ENCODE results near the gene DMAC2.
"Not testable (repeated sequence)": the region's sequence is repeated elsewhere in the genome, so short reads cannot be mapped to it uniquely, and the experiment has no call there.

Gene DMAC2

DNA sequence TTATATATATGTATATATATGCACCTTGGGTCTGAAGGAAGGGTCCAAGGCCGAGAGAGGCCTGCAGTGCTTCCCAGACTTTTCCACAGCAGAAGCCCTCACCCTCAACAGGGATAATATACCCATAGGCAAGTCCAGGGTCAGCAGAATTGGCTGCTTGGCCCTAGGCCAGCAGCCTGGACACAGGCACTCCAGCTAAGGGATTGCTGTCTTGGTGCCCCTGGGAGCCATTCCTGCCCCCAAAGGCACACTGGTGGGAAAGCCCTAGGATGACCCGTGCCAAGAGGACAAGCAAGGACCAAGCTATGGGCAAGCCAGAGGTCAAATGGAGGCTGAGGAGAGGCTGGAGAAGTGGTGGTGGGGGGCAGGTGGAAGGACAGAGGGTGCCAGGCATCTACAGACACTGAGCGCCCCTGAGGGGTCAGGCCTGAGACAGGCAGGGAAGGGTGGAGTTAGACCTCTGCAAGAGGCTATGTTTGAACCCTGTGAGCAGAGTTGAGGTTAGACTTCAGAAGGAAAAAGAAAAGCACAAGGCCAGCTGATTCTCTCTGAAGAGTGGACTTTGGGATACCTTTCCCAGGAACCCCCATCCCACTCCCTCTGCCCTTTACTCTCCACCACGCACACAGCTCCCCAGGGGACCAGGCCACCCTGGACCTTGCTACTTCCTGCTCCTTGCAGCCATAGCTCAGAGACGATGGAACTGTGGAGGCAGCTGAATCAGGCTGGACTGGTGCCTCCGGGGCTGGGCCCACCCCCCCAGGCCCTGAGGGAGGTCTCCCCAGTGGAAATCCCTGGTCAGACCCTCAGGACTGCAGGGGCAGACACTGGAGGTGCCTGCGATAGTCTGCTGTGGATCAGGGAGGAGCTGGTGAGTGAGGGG, 3.0 kb upstream of the DMAC2 start, which contains the start of gene ERICH4:
Gene ERICH4 (plus strand): TSS at position 684 of the 883 bp plus-strand sequence. CDS start 14 bp downstream, at position 698.
- DNase-seq (ENCODE audit: low spot score): no peak

DNA sequence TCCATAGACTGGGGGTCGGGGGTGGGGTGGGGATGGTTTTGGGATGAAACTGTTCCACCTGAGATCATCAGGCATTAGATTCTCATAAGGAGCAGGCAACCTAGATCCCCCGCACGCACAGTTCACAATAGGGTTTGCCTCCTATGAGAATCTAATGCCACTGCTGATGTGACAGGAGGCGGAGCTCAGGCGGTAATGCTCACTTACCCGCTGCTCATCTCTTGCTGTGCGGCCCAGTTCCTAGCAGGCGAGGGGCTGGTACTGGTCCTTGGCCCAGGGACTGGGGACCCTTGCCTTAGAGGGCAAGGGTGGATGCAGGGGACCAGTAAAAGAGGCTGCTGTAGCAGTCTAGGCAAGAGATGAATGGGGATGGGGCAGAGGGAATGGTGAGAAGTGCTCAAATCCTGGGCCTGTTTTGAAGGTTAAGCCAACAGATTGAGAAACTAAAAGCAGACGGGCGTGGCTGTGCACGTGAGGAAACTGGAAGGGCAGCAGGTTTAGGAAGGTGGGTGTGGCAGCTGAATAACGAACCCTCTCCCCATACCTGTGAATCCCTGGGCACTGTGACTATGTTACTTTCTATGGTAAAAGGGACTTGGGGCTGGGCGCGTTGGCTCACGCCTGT, 1.7 kb upstream of the DMAC2 start:
- DNase-seq (ENCODE audit: low spot score): no peak

DNA sequence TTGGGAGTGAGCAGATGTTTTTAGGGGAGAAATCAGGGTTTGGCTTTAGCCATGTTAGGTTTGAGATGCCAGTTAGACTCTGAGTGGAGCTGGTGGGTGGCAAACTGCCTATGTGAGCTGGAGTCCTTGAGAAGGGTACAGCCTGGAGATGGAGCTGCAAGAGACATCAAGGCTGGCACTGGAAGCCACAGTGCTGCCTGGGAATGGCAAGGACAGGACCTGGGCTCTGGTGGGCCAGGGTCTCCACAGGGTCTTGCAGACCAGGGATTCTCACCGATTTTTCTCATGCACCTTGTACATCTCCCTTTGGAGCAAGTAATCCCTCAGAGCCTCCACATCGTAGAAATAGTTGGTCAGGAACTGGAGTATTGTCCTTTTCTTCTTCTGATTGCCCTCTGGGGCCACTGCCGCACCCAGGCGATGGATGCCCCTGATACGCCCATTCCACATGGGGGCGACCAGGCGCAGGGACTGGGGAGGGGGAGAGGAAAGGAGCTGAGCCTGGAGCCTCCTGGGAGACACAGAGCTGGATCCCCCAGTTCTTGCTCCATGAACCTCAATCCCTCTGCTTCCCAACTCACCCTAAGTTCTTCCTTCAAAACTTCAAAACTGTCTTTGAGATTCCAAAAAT, 1.7 kb downstream of the DMAC2 start:
- DNase-seq (ENCODE audit: low spot score): no peak

DNA sequence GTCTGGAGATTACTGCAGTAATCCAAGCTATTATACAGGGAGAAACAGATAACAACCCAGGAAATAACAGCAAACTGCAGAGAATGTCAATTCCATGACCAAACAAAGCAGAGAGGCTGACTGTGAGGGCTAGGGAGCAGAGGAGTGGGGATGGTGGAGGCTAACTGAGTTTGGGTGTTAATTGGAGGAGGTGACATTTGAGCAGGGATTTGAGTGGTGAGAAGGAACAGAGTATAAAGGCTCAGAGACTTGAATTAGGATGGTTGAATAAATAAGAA, 3.1 kb downstream of the DMAC2 start:
- DNase-seq (ENCODE audit: low spot score): no peak

DNA sequence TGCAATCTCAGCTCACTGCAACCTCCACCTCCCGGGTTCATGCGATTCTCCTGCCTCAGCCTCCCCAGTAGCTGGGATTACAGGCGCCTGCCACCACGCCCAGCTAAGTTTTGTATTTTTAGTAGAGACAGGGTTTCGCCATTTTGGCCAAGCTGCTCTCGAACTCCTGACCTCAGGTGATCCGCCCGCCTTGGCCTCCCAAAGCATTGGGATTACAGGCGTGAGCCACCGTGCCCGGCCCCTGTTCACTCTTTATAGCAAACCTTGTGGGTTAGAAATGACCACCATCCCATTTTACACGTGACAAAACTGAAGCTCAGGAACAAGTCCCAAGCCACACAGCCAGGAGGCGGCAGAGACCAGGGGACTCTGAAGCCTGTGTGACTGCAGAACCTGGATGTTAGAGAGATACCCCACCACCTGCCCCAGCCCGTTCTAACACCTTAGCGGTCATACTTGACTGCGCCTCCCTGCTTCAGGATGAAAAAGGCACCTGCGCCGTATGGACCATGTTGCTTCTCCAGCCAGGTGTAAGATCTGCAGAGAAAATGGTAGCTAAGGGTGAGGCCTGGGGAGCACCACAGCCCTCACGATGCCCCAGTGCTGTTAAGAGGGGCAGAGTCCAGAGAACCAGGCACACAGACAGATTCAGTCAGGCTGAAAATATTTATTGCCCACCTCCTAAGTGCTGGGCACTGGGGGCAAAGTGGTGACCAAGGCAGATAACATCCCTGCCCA, 3.6 kb downstream of the DMAC2 start:
- no peak for DNase-seq (ENCODE audit: low spot score)

DNA sequence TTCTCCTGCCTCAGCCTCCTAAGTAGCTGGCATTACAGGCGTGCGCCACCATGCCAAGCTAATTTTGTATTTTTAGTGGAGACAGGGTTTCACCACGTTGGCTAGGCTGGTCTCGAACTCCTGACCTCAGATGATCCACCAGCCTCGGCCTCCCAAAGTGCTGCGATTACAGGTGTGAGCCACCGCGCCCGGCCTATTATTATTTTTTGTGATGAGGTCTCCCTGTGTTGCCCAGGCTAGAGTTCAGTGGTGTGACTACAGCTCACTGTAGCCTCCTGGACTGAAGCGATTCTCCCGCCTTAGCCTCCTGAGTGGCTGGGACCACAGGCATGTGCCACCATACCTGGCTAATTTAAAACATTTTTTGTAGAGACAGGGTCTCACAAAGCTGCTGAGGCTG, 4.3 kb downstream of the DMAC2 start:
- DNase-seq (ENCODE audit: low spot score): not testable (repeated sequence)

DNA sequence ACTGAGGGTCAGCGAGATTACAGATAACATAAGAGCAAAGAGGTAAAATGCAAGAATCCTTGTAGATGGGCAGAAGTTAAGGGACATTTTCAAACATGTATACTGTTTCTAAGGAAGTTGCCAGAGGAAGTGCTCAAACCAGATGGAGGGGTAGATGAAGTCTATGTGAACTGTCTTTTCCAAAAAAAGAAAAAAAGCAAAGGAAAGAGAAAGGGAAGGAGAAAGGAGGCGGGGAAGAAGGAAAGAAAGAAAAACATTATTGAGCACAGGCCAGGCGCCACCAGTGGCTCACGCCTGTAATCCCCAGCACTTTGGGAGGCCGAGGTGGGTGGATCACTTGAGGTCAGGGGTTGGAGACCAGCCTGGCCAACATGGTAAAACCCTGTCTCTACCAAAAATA, 5.3 kb downstream of the DMAC2 start:
- DNase-seq (ENCODE audit: low spot score): no peak

DNA sequence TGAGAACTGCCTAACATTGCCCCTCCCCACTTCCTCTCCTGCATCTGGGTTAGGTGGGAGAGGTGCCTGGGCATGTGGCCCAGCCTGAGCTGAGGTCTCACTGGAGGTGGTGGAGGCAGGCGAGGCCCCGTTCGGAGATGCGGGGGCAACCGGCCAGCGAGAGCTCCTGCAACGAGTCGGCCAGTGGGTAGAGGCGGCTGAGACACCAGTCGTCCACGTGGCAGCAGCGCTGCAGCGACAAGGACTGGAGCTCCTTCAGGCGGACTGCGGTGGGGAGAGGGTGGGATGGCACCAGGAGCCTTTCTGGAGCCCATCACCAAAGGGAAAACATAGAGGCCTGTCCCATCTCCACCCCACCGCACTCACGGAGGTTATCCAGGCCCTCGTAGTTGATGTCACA, 6.5 kb downstream of the DMAC2 start:
- no peak for DNase-seq (ENCODE audit: low spot score)

DNA sequence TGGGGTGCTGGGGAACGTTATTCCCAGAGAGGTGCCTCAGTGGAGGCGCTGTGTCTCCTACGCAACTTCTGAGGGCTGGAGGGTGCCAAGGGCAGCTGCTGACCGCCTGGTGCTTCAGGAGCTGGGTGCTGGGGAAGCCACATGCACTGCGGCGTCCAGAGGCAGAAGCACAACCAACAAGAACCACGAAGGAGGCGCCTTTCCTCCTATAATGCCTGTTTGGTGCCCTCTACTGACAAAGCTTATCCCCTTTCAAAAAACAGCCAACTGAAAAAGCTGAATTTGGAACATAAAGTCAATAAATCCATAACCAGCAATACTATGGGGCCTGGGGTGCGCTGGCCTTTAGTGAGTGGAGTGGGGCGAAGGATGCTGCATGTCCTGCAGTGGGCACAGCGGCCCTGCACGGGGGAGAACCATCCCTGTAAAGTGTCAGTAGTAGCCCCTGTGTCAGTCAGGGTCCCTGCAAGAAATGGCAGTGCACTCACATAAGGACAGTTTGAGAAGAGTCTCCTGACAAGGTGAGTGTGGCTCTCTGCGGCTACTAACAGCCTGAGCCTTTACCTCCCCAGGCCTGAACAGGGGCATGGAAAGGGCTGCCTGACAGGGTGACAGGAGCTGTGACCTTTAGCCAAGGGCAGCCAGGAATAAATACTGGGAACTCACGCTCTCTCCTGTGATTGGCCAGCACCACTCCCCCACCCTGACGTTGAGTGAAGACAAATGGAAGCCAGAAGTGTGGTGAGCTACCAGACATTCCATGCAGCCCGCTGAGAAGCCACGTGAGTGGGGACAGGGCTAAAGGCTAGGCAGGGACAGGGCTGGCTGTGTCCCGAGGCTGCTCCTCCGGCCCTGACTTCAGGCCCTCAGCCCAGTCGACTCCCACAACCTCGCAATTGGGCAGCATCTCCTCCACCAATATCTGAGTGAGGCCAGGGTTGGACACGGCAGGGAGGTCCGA, 8.0 kb downstream of the DMAC2 start:
- peak; percentile 21 for DNase-seq (ENCODE audit: low spot score)

DNA sequence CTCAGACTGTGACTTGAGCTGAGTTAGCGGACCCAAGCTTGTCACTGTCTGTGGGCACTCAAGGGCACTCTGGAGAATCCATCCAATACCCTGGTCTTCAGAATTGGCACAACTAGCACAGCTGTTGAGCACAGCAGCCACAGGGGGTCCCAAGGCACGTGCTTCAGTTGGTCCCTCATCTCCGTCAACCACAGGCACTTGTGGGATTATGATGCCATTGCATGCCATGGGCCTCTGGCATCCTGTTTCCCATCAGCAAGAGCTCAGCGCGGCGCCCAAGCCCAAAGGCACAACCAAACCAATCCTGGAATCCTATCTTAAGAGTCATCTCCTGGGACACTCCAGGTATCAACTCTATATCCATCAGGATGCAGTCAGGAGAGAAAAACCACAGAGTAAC, 8.8 kb downstream of the DMAC2 start:
- DNase-seq (ENCODE audit: low spot score): no peak

DNA sequence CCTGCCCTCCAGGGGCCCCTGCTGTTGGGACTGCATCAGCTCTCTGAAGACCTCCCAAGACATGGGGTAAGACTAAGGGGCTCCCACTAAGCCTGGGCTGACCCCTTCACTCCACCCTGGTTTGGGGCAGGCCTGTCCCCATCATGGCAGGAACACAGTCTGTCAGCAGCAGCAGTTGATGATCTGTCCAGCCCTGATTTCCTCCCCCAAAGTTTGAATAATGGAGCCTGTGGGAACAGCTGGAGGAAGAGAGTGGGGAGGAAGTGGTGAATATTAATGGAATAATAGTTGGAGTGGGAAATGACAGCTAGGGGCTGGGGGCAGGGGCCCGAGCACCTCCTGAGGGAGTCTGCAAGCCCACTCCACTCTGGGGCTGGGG, 11.2 kb downstream of the DMAC2 start:
- DNase-seq (ENCODE audit: low spot score): no peak

DNA sequence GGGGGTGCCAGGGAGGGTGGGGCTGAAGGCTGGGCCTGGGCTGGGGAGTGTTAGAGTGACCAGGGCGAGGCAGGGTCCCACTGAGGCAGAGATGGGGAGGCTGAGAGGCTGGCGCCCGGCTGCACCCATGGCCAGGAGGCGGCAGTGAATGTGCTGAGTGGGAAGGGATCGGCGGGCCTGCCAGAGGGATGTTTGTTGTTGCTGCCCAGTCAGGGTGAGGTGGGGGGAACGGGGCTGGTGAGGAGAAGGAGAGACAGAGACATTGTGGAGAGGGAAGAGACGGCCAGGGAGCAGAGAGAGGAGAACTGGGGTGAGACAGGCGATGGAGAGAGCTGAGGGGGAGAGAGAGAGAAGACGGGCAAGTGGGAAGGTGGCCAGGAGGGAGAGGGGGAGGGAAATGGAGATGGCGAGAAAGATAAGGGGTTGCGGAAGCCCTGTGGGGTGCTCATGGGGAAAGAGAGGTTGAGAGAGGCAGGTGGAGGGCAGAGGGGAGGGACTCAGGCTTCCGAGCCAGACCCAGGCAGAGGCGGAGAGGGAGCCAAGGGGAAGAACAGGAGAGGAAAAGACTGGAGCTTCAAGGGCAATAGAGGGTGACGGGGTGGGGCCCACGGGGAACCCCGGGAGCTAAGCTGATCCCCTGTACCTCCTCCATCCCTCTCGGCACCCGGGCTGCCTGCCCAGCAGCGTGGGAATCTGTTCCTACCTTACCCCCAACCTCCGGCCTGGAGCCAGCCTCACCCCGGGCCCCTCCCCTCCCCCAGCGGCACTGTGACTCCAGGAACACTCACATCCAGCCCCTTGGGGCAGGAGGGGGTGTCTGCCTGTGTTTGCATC, 11.8 kb downstream of the DMAC2 start:
- DNase-seq (ENCODE audit: low spot score): peak; percentile 37

DNA sequence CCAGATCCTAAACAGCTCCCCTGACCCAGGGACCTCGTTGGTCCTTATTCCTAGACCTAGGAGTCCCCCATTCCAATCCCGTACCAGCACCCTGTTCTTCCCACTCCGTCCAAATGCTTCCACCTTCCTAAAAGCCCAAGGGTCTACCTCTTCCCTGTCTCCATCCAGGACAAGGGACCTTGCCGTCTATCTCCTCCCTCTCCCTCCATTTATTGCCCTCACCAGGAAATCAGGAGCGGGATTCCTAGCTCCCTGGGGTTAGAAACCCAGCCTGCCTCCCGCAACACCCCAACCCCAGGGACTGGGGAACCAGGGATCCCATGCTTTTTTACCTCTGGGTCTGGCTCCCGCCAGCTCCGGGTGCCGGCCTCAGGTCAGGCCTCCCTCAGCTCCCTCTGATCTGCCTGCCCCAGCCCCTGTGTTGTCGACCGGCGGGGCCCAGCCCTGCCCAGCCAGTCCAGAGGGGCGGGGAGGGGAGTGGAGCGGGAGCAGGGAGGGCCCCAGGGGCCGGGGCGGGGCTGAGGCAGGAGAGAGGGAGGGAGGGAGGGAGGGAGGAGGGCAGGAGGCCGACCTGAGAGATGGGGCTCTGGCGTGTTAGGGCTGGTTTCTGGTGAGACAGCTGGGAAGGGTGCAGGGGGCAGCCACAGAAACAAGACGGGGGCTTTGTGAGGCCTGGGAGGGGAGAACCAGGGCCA, 12.6 kb downstream of the DMAC2 start, which contains the start of gene B3GNT8:
Gene B3GNT8 (minus strand): TSS at position 423 of the 695 bp plus-strand sequence. CDS start 596 bp downstream, outside the sequence.
- peak; percentile 31 for DNase-seq (ENCODE audit: low spot score)

DNA sequence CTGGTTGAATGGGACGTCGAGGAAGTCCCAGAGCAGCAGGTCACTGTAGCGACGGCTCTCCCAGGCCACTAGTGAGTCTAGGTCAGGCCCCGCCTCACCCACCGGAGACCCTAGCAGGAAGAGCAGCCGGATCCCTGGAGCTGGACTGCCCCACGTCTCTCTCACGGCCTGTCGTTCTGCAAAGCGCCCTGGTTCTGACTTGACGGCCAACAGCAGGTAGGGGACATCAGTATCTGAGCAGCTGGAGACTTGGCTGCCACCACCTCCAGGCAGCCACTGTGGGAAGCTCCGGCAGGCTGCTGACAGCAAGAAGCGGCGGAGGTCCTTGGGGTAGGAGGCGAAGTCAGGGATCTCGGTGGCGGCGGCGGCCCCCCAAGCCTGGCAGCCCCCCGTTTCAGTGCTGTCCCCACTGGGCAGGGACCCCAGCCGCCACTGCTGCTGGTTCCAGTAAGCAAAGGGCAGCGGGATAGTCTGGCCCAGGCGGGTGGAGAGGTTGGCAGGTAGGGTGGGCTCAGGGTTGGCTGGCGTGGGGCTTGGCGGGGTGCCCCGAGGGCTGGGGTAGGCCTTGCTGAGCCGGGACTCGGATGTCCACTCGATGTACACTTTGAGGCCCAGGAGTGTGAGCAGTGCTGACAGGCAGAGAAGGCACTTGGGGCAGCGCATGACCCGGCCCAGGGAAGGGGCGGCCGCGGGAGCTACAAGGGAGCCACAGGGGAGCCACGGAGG, 13.4 kb downstream of the DMAC2 start:
- DNase-seq (ENCODE audit: low spot score): no peak

DNA sequence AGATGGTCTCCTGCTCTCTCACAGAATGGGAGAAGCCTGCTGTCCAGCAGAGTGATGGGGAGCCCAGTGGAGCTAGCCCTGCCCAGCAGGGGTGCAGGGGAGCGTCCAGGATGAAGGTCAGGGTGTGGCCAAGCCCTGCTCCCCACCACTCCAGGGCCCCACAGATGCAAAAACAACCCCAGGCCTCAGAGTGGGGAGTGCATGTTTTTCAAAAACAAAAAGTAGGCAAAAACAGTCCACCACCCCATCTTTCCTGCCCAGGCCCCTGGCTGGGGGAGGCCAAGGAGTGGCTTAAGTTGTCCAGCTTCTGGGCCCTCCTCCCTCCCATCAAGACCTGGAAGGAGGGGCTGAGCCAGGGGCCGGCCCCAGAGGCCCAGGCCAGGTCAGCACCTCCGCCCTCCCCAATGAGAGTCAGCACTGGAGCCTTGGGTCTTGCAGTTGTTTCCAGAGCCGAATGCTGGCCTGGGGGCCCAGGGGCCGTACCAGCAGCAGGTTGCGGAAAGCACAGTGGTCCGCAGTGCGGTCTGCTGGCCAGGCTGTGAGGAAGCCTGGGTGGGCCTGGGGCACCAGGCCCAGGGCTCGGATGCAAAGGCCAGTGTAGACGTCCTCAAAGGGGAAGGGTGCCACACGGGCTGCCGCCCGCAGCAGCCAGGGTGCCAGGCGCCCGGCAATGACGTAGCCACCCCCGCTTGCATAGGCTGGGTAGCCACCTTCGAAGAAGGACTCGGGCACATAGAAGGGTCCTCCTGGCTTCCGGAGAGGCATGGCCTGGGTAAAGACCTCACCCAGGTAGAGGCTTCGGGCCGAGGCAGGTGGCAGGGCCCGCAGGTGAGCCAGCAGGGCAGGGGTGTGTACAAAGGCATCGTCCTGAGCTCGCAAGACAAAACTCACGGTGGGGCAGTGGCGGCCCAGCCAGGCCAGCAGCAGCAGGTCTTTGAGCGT, 14.3 kb downstream of the DMAC2 start:
- no peak for DNase-seq (ENCODE audit: low spot score)

DNA sequence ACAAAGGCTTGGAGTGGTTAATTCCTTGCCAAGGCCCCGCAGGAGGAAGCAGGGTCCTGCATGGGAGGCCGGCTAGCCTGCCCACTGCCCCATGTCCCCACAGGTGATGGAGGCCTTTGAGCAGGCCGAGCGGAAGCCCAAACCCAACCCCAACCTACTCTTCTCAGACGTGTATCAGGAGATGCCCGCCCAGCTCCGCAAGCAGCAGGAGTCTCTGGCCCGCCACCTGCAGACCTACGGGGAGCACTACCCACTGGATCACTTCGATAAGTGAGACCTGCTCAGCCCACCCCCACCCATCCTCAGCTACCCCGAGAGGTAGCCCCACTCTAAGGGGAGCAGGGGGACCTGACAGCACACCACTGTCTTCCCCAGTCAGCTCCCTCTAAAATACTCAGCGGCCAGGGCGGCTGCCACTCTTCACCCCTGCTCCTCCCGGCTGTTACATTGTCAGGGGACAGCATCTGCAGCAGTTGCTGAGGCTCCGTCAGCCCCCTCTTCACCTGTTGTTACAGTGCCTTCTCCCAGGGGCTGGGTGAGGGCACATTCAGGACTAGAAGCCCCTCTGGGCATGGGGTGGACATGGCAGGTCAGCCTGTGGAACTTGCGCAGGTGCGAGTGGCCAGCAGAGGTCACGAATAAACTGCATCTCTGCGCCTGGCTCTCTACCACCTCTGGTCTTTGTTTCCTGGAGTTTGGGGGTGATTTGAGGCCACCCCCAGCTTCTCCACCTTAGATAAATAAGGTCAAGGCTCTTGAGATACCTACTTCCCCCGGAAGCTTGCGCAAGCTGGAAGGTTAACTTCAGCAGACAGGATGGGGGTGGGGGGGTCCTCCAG, 15.2 kb downstream of the DMAC2 start:
- DNase-seq (ENCODE audit: low spot score): no peak

DNA sequence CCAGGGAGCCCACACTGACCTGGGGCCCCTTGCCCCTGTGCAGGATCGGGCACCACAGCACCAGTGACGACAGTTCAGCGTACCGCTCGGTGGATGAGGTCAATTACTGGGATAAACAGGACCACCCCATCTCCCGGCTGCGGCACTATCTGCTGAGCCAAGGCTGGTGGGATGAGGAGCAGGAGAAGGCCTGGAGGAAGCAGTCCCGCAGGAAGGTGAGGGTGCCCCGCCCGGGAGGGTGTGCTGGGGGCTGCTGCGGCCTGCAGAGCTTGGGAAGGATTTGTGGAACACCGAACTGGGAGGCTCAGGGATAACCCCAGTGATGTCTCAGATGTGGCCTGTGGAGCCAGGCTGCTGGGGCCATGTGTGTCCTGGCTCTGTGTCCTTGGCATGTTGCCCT, 16.8 kb downstream of the DMAC2 start:
- DNase-seq (ENCODE audit: low spot score): no peak

Measured in CD4-positive, alpha-beta T cell treated with Interleukin-15 for 4 hours (primary cell).